ENCODE results near the gene PIGZ. TPM values are rescaled to one million over a fixed set of nuclear protein-coding genes. Genes with fewer than 3 reads are reported as not detected.

Gene PIGZ
- polyA plus RNA-seq, 1 donor from 2014 or later: 2.1 TPM

- H3K27ac Mint-ChIP-seq: no peak overlapping the region
- H3K9me3 Mint-ChIP-seq: no peaks in the 10 kb centered on the region
- H3K27me3 Mint-ChIP-seq: peaks cover 11% of the 10 kb centered on the region
- peaks cover 0 to 10% (median 0%) of the 10 kb centered on the region in 3 donors for H3K4me1 Mint-ChIP-seq
- no peak overlapping the region for H3K4me3 Mint-ChIP-seq
- H3K36me3 Mint-ChIP-seq: no peaks in the 10 kb centered on the region
Observed at GRCh38 chr3:196974661-196975060, 6.0 kb upstream of the PIGZ start.

- Mint-ChIP-seq H3K4me1 (peaks cover 0 to 11% (median 6%) of the 10 kb centered on the region in 3 donors), H3K36me3 (no peaks in the 10 kb centered on the region), H3K9me3 (no peaks in the 10 kb centered on the region), H3K27ac (peak overlapping the region in 1 of 3 donors; percentile 52), H3K27me3 (peaks cover 1% of the 10 kb centered on the region), H3K4me3 (peak overlapping the region in 3 of 4 donors; percentile 9 to 90 (median 77))
Observed at GRCh38 chr3:196971094-196971698, 2.6 kb upstream of the PIGZ start.

DNA sequence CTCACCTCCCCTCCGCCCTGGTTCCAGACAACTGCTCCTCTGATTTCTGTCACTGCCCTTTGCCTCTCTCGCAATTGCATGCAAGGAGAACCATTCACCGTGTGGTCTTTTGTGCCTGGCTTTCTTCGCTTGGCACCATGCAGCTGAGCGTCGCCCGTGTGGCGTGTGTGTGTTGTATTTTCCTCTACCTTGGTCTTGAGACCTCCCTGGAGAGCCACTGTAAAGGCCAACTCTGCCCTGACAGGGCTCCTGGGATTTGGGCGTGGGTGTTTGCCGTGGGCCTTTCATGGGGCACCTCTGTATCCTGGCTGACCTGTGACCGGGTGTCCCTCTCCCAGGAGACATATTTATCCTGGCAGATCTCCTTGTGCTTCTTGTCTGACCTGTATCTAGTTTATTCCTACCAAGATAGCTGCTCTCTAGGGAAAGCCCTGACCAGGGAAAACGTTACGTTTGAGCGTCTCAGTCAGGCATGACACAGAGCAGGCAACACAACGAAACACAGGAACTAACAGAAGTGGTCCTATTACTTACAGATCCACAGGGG lies 2.0 kb upstream of the PIGZ start:
- Mint-ChIP-seq H3K4me3 (peak overlapping the region; percentile 77 to 90 (median 86)), H3K36me3 (no peaks in the 10 kb centered on the region), H3K27ac (peak overlapping the region in 2 of 3 donors; percentile 71 to 84), H3K27me3 (peaks cover 1% of the 10 kb centered on the region), H3K4me1 (peaks cover under 1 to 11% (median 11%) of the 10 kb centered on the region in 3 donors), H3K9me3 (no peaks in the 10 kb centered on the region)

DNA sequence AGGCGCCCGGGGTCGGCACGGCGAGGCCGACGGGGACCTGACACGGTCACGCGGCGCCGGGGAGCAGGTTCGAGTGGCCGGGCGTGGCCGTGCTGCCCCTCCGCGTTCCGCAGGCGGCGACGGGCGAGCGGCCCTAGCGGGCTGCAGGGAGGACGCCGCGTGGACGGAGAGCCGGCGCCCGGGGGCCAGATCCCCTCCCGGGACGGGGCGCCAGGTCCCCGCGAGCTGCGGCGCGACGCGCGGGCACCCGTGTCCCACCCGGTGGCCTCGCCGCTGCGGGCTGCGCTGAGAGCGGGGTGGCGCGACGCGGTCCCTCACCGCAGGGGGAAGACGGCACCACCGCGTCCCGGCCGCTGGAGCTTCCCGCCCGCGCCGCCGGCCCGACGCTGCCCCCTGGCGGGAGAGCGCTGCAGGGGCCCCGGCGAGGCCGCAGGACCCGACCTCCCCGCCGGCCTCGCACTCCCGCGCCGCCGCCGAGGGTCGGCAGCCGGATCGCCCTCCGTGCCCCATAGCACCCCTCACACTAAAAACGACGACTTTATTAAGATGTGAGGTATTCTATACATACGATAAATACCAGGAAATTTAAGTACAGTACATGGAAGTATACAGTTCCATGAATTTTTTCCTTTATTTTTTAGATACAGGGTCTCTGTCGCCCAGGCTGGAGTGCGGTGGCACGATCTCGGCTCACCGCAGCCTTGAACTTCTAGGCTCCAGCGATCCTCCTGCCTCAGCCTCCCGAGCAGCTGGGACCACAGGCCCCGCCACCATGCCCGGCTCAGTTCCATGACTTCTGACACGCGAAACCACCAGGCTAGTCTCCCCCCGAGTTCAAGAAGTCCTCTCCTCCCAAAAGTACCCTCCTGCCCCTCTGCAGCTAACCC lies 1.3 kb upstream of the PIGZ start:
- Mint-ChIP-seq H3K9me3 (no peaks in the 10 kb centered on the region), H3K27ac (peak overlapping the region in 2 of 3 donors; percentile 71 to 84), H3K4me1 (peaks cover 7 to 11% (median 11%) of the 10 kb centered on the region in 3 donors), H3K36me3 (no peaks in the 10 kb centered on the region), H3K27me3 (no peaks in the 10 kb centered on the region), H3K4me3 (peak overlapping the region; percentile 77 to 90 (median 86))

DNA sequence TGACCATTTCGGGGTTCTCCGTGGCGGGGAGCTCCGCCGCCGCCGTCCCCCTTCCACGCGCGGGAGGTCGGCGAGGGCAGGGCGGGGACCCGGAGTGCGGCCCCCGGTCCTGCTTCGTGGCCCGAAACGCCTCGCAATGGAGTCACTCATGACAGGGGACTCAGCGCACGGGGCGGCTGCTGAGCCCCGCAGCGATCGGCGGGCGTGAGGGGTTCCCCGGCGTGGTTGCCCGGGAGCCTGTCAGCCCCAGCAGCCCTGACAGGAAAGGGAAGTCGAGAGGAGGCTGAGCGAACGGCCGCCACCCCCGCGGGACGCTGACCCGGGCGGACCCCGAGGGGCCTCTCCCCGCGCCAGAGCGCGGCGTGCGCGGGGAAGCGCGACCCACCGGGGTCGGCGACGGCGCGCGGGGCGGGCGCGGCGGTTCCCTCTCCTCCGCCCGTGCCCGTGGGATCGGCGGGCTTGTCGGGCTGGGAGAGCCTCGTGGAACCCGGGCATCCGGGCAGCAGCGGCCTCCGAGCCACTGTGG lies 564 bp upstream of the PIGZ start:
- H3K27me3 Mint-ChIP-seq: no peaks in the 10 kb centered on the region
- peaks cover 8 to 11% (median 11%) of the 10 kb centered on the region in 3 donors for H3K4me1 Mint-ChIP-seq
- H3K9me3 Mint-ChIP-seq: no peaks in the 10 kb centered on the region
- no peaks in the 10 kb centered on the region for H3K36me3 Mint-ChIP-seq
- peak overlapping the region; percentile 83 to 91 (median 87) for H3K4me3 Mint-ChIP-seq
- no peak overlapping the region for H3K27ac Mint-ChIP-seq

DNA sequence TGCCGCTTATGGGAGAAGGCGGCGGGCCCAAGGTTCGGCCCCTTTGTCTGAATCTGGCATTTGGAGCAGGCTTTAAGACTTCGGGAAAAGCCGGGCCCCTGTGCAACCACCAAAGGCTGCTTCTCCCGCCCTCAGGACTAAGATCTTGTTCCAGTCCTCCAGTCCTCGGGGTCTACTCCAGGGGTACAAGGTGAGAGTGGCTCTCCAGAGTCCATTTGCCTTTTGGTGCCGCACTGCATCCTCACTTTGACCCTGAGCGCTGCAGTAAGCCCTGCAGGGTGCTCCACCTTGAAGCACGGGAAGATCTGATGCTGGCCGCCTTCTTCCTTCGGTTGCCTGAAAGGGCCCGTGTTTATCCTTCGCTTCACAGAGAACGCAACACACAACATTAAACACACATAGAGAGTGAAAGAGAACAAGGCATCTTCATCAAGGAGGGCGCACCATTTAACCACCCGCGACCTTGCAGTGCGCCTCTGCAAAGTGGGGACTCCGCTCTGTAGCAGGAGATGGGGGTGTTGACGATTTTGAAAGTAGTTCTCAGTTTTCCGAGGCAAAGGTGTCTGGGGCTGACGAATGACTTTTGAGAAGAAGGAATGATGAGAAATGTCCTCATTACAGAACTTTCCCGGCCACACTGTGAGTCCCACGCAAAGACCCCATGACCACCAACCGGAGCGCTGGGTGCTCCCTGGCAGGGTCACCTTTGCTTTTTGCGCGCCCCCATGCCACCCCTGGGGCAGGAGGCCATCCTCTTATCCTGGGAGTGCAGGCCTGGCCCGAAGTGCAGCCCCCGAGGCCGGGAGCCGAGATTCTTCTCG lies 1.0 kb downstream of the PIGZ start:
- H3K9me3 Mint-ChIP-seq: no peaks in the 10 kb centered on the region
- H3K27me3 Mint-ChIP-seq: no peaks in the 10 kb centered on the region
- H3K4me1 Mint-ChIP-seq: peaks cover 17 to 22% (median 20%) of the 10 kb centered on the region in 3 donors
- H3K27ac Mint-ChIP-seq: peak overlapping the region in 1 of 3 donors; percentile 67
- peak overlapping the region; percentile 77 to 88 (median 86) for H3K4me3 Mint-ChIP-seq
- no peaks in the 10 kb centered on the region for H3K36me3 Mint-ChIP-seq

- H3K36me3 Mint-ChIP-seq: no peaks in the 10 kb centered on the region
- H3K9me3 Mint-ChIP-seq: no peaks in the 10 kb centered on the region
- H3K4me1 Mint-ChIP-seq: peaks cover 20 to 30% (median 25%) of the 10 kb centered on the region in 3 donors
- H3K27ac Mint-ChIP-seq: peak overlapping the region in 1 of 3 donors; percentile 89
- no peaks in the 10 kb centered on the region for H3K27me3 Mint-ChIP-seq
- peak overlapping the region; percentile 8 to 85 (median 46) for H3K4me3 Mint-ChIP-seq
Observed at GRCh38 chr3:196966526-196967401, 1.9 kb downstream of the PIGZ start.

DNA sequence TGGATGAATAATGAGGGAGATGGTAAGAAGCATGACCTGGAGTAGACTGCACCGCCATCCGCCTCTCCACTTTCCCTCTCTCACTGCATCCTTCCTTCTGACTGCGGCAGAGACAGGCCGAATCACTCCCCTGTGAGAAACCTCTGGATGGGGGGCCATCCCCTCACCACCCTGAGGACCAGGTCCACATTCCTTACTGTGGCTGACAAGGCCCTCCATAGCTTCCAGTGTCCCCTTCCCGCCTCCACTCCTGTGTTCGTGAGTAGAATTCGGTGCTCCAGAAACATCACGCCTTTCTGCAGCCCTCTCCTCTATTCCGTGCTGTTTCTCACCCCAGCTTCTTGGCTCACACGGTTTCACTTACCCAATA lies 2.8 kb downstream of the PIGZ start:
- H3K36me3 Mint-ChIP-seq: no peaks in the 10 kb centered on the region
- H3K9me3 Mint-ChIP-seq: no peaks in the 10 kb centered on the region
- peak overlapping the region in 1 of 3 donors; percentile 89 for H3K27ac Mint-ChIP-seq
- H3K27me3 Mint-ChIP-seq: no peaks in the 10 kb centered on the region
- peak overlapping the region in 1 of 4 donors; percentile 56 for H3K4me3 Mint-ChIP-seq
- H3K4me1 Mint-ChIP-seq: peaks cover 20 to 28% (median 25%) of the 10 kb centered on the region in 3 donors

DNA sequence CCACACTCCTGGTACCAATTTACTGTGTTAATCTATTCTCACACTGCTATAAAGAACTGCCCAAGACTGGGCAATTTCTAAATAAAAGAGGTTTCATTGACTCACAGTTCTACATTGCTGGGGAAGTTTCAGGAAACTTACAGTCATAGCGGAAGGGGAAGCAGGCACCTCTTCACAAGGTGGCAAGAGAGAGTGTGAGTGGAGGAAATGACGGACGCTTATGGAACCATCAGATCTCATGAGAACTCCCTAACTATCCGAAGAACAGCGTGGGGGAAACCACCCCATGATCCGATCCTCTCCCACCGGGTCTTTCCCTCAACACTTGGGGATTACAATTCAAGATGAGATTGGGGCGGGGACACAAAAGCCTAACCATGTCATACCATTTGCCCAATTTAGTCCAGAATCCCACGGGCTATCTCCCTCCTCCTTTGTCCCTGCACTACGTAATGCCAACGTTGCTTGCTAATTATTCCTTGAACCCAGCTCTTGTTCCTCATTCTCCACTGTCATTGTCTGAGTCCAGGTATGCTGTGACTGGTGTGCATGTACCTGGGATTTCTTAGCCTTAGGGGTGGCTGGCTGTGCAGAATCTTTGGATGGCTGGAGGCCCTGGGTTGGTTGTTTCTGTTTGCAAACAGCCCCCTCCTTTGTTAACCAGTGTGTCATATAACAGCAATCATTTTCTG lies 3.4 kb downstream of the PIGZ start:
- peak overlapping the region in 1 of 4 donors; percentile 56 for H3K4me3 Mint-ChIP-seq
- no peaks in the 10 kb centered on the region for H3K27me3 Mint-ChIP-seq
- peaks cover 20 to 25% (median 25%) of the 10 kb centered on the region in 3 donors for H3K4me1 Mint-ChIP-seq
- no peaks in the 10 kb centered on the region for H3K9me3 Mint-ChIP-seq
- peak overlapping the region in 1 of 3 donors; percentile 89 for H3K27ac Mint-ChIP-seq
- H3K36me3 Mint-ChIP-seq: no peaks in the 10 kb centered on the region

DNA sequence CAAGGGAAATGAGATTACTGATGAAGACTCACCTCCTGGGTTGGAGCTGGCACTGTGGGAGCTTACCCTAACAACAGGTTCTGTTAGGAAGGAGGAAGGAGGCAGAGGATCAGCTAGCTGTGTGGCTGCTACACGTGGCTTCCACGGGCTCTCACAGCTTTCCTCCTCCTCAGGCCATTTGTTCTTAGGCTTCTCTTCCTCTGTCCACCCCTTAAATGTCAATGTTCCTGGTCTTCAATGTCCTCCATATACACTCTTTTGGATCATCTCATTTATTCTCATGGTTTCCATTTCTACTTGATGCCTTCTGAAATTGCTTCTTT lies 5.0 kb downstream of the PIGZ start:
- Mint-ChIP-seq H3K36me3 (peaks cover 2% of the 10 kb centered on the region), H3K9me3 (no peaks in the 10 kb centered on the region), H3K27me3 (no peaks in the 10 kb centered on the region), H3K27ac (no peak overlapping the region), H3K4me3 (peak overlapping the region in 1 of 4 donors; percentile 13), H3K4me1 (peaks cover 20 to 24% (median 24%) of the 10 kb centered on the region in 3 donors)

- Mint-ChIP-seq H3K9me3 (no peaks in the 10 kb centered on the region), H3K27ac (peak overlapping the region in 2 of 3 donors; percentile 10 to 69)
Observed at GRCh38 chr3:196962930-196963630, 5.6 kb downstream of the PIGZ start.

GRCh38 chr3:196962108-196962929 lies 6.3 kb downstream of the PIGZ start:
- H3K36me3 Mint-ChIP-seq: peaks cover 2% of the 10 kb centered on the region
- no peaks in the 10 kb centered on the region for H3K27me3 Mint-ChIP-seq
- H3K27ac Mint-ChIP-seq: peak overlapping the region in 2 of 3 donors; percentile 10 to 69
- H3K4me3 Mint-ChIP-seq: peak overlapping the region; percentile 13 to 86 (median 36)
- H3K4me1 Mint-ChIP-seq: peaks cover 19 to 20% (median 19%) of the 10 kb centered on the region in 3 donors
- no peaks in the 10 kb centered on the region for H3K9me3 Mint-ChIP-seq

More at GRCh38 chr3:196962930-196963630, 5.6 kb downstream of the PIGZ start:
- peaks cover 2% of the 10 kb centered on the region for H3K36me3 Mint-ChIP-seq
- peaks cover 20 to 24% (median 24%) of the 10 kb centered on the region in 3 donors for H3K4me1 Mint-ChIP-seq
- no peaks in the 10 kb centered on the region for H3K27me3 Mint-ChIP-seq
- peak overlapping the region; percentile 13 to 86 (median 36) for H3K4me3 Mint-ChIP-seq
